ENCODE measurements around the gene CASP5. TPM values are rescaled to one million over a fixed set of nuclear protein-coding genes. Genes with fewer than 3 reads are reported as not detected.
"Not testable (repeated sequence)": the region's sequence is repeated elsewhere in the genome, so short reads cannot be mapped to it uniquely, and the experiment has no call there.

Gene CASP5
- 1 to 10 TPM in 4 of 6 donors, not detected in 2; 1.0 to 4.1 (median 3.2) TPM for total RNA-seq

DNA sequence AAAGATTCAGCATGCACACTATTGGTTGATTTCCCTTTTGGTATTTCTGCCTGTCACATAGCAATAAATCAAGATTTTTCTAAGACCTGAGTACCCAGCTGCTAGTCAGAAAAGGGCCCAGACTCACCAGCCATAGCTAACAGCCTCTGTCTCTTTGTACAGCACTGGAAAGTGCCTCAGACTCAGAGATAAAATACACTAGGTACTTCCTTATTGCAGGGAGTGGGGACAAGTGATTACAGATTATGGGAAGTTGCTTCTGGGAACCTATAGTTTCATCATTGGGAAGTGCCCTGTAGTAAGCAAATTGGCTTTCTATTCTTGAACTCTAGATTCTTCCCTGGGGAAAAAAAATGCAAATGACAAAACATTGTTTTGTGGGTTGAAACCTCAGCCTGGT is at the start of gene CASP5:
Gene CASP5 (minus strand): TSS at position 166 of the 400 bp plus-strand sequence. CDS start 32 bp downstream, at position 134.
- ATAC-seq (ENCODE audit: low FRiP score in 2 of 2), result peak in 1 of 2 donors; percentile 70

DNA sequence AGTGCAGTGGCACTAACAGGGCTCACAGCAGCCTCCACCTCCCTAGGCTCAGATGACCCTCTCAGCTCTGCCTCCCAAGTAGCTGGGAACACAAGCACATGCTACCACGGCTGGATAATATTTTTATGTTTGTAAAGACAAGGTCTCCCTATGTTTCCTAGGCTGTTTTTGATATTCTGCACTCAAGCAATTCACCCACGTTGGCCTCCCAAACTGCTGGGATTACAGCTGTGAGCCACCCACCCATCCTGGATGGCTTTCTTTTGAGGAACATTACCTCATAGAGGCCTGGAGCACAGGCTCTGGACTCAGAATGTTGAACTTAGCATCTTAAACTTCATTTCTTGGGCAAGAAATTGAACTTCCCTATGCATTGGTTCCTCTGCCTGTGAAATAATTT is 49.1 kb upstream of the CASP5 start:
- not testable (repeated sequence) for H3K27me3 ChIP-seq; H3K4me1 ChIP-seq; H3K9me3 ChIP-seq; ATAC-seq (ENCODE audit: low FRiP score in 2 of 2); H3K27ac ChIP-seq; H3K36me3 ChIP-seq; H3K4me3 ChIP-seq; DNase-seq
- WGBS, 2 donors, result 63 to 65% methylated on average over 1 to 2 of the region's 2 CpGs

More for the DNA sequence above, at the start of gene CASP5:
- Histone ChIP-seq H3K27me3 (no peaks in the 10 kb centered on the region), H3K9me3 (no peaks in the 10 kb centered on the region), H3K4me1 (peaks cover 0 to 8% (median 5%) of the 10 kb centered on the region in 4 donors), H3K36me3 (peaks cover 0 to 26% (median 9%) of the 10 kb centered on the region in 4 donors), H3K4me3 (no peak within 1 kb of the TSS), H3K27ac (peak within 1 kb of the TSS in 1 of 4 donors; percentile 26)
- TF ChIP-seq POLR2AphosphoS5 (IDR thresholded peaks at IDR 0.05), result no peak
- no peak for TF ChIP-seq POLR2A (IDR thresholded peaks at IDR 0.05)
- no peak for TF ChIP-seq EP300 (IDR thresholded peaks at IDR 0.05)
- TF ChIP-seq, protein P1, sequence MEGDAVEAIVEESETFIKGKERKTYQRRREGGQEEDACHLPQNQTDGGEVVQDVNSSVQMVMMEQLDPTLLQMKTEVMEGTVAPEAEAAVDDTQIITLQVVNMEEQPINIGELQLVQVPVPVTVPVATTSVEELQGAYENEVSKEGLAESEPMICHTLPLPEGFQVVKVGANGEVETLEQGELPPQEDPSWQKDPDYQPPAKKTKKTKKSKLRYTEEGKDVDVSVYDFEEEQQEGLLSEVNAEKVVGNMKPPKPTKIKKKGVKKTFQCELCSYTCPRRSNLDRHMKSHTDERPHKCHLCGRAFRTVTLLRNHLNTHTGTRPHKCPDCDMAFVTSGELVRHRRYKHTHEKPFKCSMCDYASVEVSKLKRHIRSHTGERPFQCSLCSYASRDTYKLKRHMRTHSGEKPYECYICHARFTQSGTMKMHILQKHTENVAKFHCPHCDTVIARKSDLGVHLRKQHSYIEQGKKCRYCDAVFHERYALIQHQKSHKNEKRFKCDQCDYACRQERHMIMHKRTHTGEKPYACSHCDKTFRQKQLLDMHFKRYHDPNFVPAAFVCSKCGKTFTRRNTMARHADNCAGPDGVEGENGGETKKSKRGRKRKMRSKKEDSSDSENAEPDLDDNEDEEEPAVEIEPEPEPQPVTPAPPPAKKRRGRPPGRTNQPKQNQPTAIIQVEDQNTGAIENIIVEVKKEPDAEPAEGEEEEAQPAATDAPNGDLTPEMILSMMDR (IDR thresholded peaks at IDR 0.05), result no peak
- DNase-seq, result no peak

DNA sequence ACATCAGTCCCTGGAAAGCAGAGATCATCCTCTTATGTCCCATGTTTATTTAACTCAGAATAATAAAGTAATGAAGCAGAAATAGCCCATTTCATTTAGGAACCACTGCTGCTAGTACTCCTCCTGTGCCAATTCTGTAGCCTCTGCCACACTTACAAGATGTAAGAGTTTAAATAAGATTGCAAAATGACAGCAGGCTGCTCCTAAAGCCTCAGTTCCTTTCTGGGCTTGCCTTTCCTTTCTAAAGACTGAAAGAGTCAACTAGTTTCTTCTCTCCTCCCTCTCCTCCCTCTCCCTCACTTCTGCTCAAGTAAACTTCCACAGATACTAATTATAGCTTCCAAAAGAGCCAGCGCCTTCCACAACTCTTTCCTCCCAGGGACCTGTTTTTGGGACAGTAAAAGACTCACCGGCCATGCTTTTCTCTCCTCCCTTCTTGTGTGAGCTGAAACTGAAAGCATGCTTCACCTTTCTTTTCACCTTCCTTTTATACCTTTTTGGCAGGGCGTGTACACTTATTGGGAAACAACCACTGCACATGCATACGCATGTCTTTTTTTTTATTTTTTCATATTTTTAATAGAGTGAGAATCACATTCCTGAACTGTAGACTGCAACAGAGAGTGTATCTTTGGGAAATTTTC is 48.2 kb upstream of the CASP5 start:
- Histone ChIP-seq H3K36me3 (no peaks in the 10 kb centered on the region), H3K27me3 (no peaks in the 10 kb centered on the region), H3K9me3 (no peaks in the 10 kb centered on the region), H3K4me3 (no peak overlapping the region), H3K4me1 (no peaks in the 10 kb centered on the region), H3K27ac (no peak overlapping the region)
- ATAC-seq (ENCODE audit: low FRiP score in 2 of 2) (peak in 1 of 2 donors; percentile 55), DNase-seq (no peak)
- WGBS, 2 donors, result 68 to 78% methylated on average over 4 of the region's 4 CpGs
- TF ChIP-seq POLR2AphosphoS5 (IDR thresholded peaks at IDR 0.05), result no peak
- no peak for TF ChIP-seq EP300 (IDR thresholded peaks at IDR 0.05)
- TF ChIP-seq, protein P1 (IDR thresholded peaks at IDR 0.05), result no peak
- no peak for TF ChIP-seq POLR2A (IDR thresholded peaks at IDR 0.05)

DNA sequence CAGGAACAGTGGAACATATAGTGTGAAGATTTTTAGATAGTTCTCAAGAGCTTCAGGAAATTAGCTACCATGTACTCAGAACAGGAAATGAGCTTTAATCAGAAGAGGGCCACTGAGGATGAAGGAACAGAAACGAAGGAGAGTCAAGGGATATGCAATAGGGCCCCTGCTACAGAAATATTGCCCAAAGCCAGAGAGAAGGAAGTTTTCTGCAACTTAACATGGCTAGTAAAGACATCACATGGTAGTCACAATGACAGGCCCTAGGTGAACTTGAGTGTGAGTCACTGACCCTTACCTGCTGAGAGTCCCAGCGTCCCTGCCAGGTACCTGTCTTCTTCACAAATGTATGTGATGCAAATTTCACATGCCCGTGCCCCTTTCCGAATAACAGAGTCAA is 47.3 kb upstream of the CASP5 start:
- Histone ChIP-seq H3K27me3 (no peaks in the 10 kb centered on the region), H3K4me1 (no peaks in the 10 kb centered on the region), H3K4me3 (no peak overlapping the region), H3K36me3 (no peaks in the 10 kb centered on the region), H3K27ac (no peak overlapping the region), H3K9me3 (no peaks in the 10 kb centered on the region)
- DNase-seq (no peak), ATAC-seq (ENCODE audit: low FRiP score in 2 of 2) (peak in 1 of 2 donors; percentile 45)
- WGBS, 2 donors, result 80 to 83% methylated on average over 4 of the region's 4 CpGs
- TF ChIP-seq POLR2AphosphoS5 (IDR thresholded peaks at IDR 0.05) (no peak), POLR2A (IDR thresholded peaks at IDR 0.05) (no peak), EP300 (IDR thresholded peaks at IDR 0.05) (no peak)
- TF ChIP-seq, protein P1 (IDR thresholded peaks at IDR 0.05), result no peak

DNA sequence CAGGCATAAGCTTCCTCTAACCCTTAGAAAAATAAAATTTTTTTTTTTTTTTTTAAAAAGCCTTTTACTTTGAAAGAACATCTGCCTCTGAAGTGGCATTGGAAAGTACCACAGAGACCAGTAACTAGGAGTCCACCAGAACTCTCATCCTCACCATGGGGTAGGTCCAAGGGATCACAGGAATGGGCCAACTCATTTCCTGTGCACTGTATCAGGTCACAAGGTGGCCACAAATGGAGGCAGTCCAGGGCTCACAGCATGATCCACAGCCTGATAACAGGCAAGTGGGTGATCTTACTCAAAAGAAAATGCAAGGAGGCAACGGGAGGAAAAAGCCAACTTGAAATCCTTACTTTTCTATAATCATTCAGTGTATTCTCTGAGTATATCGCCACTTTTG is 46.8 kb upstream of the CASP5 start:
- not testable (repeated sequence) for DNase-seq; H3K4me3 ChIP-seq; ATAC-seq (ENCODE audit: low FRiP score in 2 of 2); H3K27me3 ChIP-seq; H3K36me3 ChIP-seq; H3K9me3 ChIP-seq; H3K4me1 ChIP-seq; H3K27ac ChIP-seq
- WGBS, 2 donors, result 70 to 95% methylated on average over 2 of the region's 2 CpGs

DNA sequence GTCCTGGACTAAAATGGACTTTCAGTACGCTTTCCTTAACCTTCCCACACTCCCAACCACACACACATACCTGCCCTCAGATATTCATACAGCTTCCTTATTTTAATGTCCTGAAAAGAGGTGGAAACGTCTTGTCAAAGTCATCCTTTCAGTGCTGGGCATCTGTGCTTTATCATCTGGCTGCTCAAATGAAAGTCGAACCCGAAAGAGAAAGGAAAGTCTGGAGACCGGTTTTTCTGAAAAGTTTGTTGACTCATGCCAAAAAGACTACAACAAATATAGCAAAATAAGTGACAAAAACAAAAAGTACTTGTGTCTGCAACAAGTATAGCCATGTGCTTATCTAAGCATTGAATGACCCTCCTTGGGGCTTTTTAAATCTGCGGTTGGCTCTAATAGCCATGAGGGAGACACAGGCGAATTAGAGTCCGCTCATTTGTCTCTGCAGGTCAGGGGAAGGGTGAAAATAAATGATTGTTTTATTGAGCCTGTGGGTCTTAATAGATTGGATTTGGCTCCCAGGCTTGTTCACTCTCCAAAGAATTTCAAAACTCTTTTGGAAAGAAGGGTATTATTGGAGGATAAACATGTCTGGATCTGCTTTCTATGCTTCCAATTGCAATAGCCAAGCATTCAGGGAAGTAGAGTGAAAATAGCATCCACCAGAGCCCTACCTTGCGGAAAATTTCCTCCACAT is 40.4 kb upstream of the CASP5 start:
- H3K4me3 ChIP-seq; DNase-seq; H3K27ac ChIP-seq; H3K36me3 ChIP-seq; H3K9me3 ChIP-seq; H3K27me3 ChIP-seq; H3K4me1 ChIP-seq; ATAC-seq (ENCODE audit: low FRiP score in 2 of 2): not testable (repeated sequence)
- 69 to 81% methylated on average over 9 of the region's 9 CpGs for WGBS, 2 donors
